GM06990 (cell line): ENCODE measurements around the gene COL25A1.

Experiments
- DNase-seq: peaks from one replicate; pipeline ENCODE4 v3.0.0-alpha.2; 2011; ENCODE audit not compliant: insufficient read length; ENCODE audit errors: extremely low read depth
- H3K27me3 ChIP-seq: replicated peaks from 2 replicates; pipeline ENCODE4 v1.6.0; 2011; ENCODE audit warnings: low read length; ENCODE audit not compliant: control insufficient read depth, insufficient read depth
- H3K36me3 ChIP-seq: 2 replicates; pipeline ENCODE4 v1.5.1; 2011; ENCODE audit warnings: low read length; ENCODE audit not compliant: control insufficient read depth, insufficient read depth
- H3K4me3 ChIP-seq: replicated peaks from 2 replicates; pipeline ENCODE4 v1.5.1; 2011; ENCODE audit warnings: low read depth, mild to moderate bottlenecking, control low read depth, low read length
- CTCF ChIP-seq: IDR thresholded peaks from 2 replicates; pipeline ENCODE4 v1.5.1; 2011; ENCODE audit warnings: low read length, control low read depth, mild to moderate bottlenecking, inconsistent platforms; ENCODE audit not compliant: insufficient read depth, poor library complexity, severe bottlenecking

Gene COL25A1

GRCh38 chr4:109131559-109131958, 170.9 kb downstream of the COL25A1 start:
- DNase-seq, result no peak
- no peaks in the 10 kb centered on the region for H3K36me3 ChIP-seq
- no peak overlapping the region for H3K4me3 ChIP-seq
- no peak for TF ChIP-seq CTCF
- no peaks in the 10 kb centered on the region for H3K27me3 ChIP-seq

GRCh38 chr4:109128589-109128988, 173.9 kb downstream of the COL25A1 start:
- Histone ChIP-seq H3K27me3 (no peaks in the 10 kb centered on the region), H3K4me3 (no peak overlapping the region), H3K36me3 (no peaks in the 10 kb centered on the region)
- TF ChIP-seq CTCF, result no peak
- DNase-seq, result no peak

GRCh38 chr4:109127866-109128265, 174.6 kb downstream of the COL25A1 start:
- no peak for DNase-seq
- TF ChIP-seq CTCF, result no peak

GRCh38 chr4:109126856-109127255, 175.6 kb downstream of the COL25A1 start:
- no peak overlapping the region for H3K4me3 ChIP-seq
- DNase-seq, result no peak
- H3K36me3 ChIP-seq, result no peaks in the 10 kb centered on the region
- TF ChIP-seq CTCF, result no peak
- no peaks in the 10 kb centered on the region for H3K27me3 ChIP-seq

More at GRCh38 chr4:109127866-109128265, 174.6 kb downstream of the COL25A1 start:
- H3K27me3 ChIP-seq, result no peaks in the 10 kb centered on the region
- H3K4me3 ChIP-seq, result no peak overlapping the region
- H3K36me3 ChIP-seq, result no peaks in the 10 kb centered on the region

- Histone ChIP-seq H3K4me3 (no peak overlapping the region), H3K27me3 (no peaks in the 10 kb centered on the region), H3K36me3 (no peaks in the 10 kb centered on the region)
- no peak for DNase-seq
- no peak for TF ChIP-seq CTCF
Measured at GRCh38 chr4:109125084-109125483, 177.4 kb downstream of the COL25A1 start.

GRCh38 chr4:109123951-109124350, 178.5 kb downstream of the COL25A1 start:
- Histone ChIP-seq H3K36me3 (no peaks in the 10 kb centered on the region), H3K27me3 (no peaks in the 10 kb centered on the region), H3K4me3 (no peak overlapping the region)

More at GRCh38 chr4:109123951-109124350, 178.5 kb downstream of the COL25A1 start:
- no peak for TF ChIP-seq CTCF
- no peak for DNase-seq
